C4-2B (cell line): Measurements from ENCODE around the gene WWP2.
"Not testable (repeated sequence)": the region's sequence is repeated elsewhere in the genome, so short reads cannot be mapped to it uniquely, and the experiment has no call there.

Experiments
- CTCF ChIP-seq: fragments of 450-650 bp; conservative IDR thresholded peaks from 2 replicates; pipeline ENCODE4 v1.5.1; 2017; ENCODE audit warnings: mild to moderate bottlenecking
- ZFX ChIP-seq: fragments of 450-650 bp; IDR thresholded peaks from 2 replicates; pipeline ENCODE4 v1.6.1; 2017

- TF ChIP-seq CTCF, ZFX: not testable (repeated sequence)
These were observed 92.6 kb downstream of the WWP2 start for GRCh38 chr16:69854776-69855175.
